Activated CD4-positive, alpha-beta T cell treated with anti-CD3 and anti-CD28 coated beads, Interleukin-2, amount 10 ng/mL, durations not matched to agents 24 days and 14 days (primary cell): ENCODE measurements around the gene HDAC10. TPM values are rescaled to one million over a fixed set of nuclear protein-coding genes. Genes with fewer than 3 reads are reported as not detected.
"Not testable (repeated sequence)": the region's sequence is repeated elsewhere in the genome, so short reads cannot be mapped to it uniquely, and the experiment has no call there.

ENCODE experiments used
- DNase-seq: peaks from one replicate; pipeline ENCODE4 v3.0.0; 2022
- H3K27ac Mint-ChIP-seq: one replicate; pipeline ENCODE4 v1.8.0; 2022; ENCODE audit warnings: mild to moderate bottlenecking, mixed read lengths
- H3K27me3 Mint-ChIP-seq: one replicate; pipeline ENCODE4 v1.8.0; 2022; ENCODE audit warnings: mixed read lengths
- H3K36me3 Mint-ChIP-seq: one replicate; pipeline ENCODE4 v1.8.0; 2022; ENCODE audit warnings: low read depth, mild to moderate bottlenecking, mixed read lengths
- H3K4me1 Mint-ChIP-seq: one replicate; pipeline ENCODE4 v1.8.0; 2021; ENCODE audit warnings: mixed read lengths
- H3K4me3 Mint-ChIP-seq: one replicate; pipeline ENCODE4 v1.8.0; 2022; ENCODE audit warnings: mild to moderate bottlenecking, moderate library complexity, mixed read lengths
- H3K9me3 Mint-ChIP-seq: one replicate; pipeline ENCODE4 v1.8.0; 2021; ENCODE audit warnings: mixed read lengths
- intact Hi-C: fragments of 100-400 bp; cut with micrococcal nuclease; formaldehyde crosslinking; loops from one replicate; pipeline ENCODE4 v1.15.1; 2023
- total RNA-seq: library from RNA; stranded (reverse); gene quantifications from 2 replicates; pipeline ENCODE4 v1.2.3, GENCODE V29; 2022

Gene HDAC10
- total RNA-seq, 1 donor from 2014 or later, result 64.6 TPM

GRCh38 chr22:50278956-50279619 lies 28.0 kb upstream of the HDAC10 start:
- peaks cover 2% of the 10 kb centered on the region for H3K4me1 Mint-ChIP-seq
- intact Hi-C loops, result no loop called here
- no peaks in the 10 kb centered on the region for H3K27me3 Mint-ChIP-seq
- H3K27ac Mint-ChIP-seq, result no peak overlapping the region
- no peaks in the 10 kb centered on the region for H3K9me3 Mint-ChIP-seq
- no peak overlapping the region for H3K4me3 Mint-ChIP-seq
- DNase-seq, result no peak
- H3K36me3 Mint-ChIP-seq, result no peaks in the 10 kb centered on the region

GRCh38 chr22:50278461-50278860 lies 27.4 kb upstream of the HDAC10 start:
- peaks cover 6% of the 10 kb centered on the region for H3K4me1 Mint-ChIP-seq
- H3K27me3 Mint-ChIP-seq, result peaks cover 2% of the 10 kb centered on the region
- H3K36me3 Mint-ChIP-seq, result no peaks in the 10 kb centered on the region
- H3K4me3 Mint-ChIP-seq, result no peak overlapping the region
- intact Hi-C loops, result no loop called here
- H3K9me3 Mint-ChIP-seq, result no peaks in the 10 kb centered on the region
- DNase-seq, result no peak
- no peak overlapping the region for H3K27ac Mint-ChIP-seq

- Mint-ChIP-seq H3K27ac (no peak overlapping the region), H3K4me3 (no peak overlapping the region), H3K4me1 (peaks cover 6% of the 10 kb centered on the region), H3K9me3 (no peaks in the 10 kb centered on the region), H3K36me3 (no peaks in the 10 kb centered on the region), H3K27me3 (peaks cover 4% of the 10 kb centered on the region)
- DNase-seq, result no peak
- intact Hi-C loops, result no loop called here
These were observed 26.7 kb upstream of the HDAC10 start for GRCh38 chr22:50277761-50278160.

GRCh38 chr22:50276143-50276542 lies 25.1 kb upstream of the HDAC10 start:
- Mint-ChIP-seq H3K4me1 (peaks cover 6% of the 10 kb centered on the region), H3K36me3 (no peaks in the 10 kb centered on the region), H3K27me3 (peaks cover 6% of the 10 kb centered on the region), H3K9me3 (no peaks in the 10 kb centered on the region), H3K4me3 (no peak overlapping the region), H3K27ac (no peak overlapping the region)
- intact Hi-C loops, result no loop called here
- peak; percentile 67 for DNase-seq

GRCh38 chr22:50275181-50276055 lies 24.4 kb upstream of the HDAC10 start:
- H3K27me3 Mint-ChIP-seq, result peaks cover 6% of the 10 kb centered on the region
- H3K36me3 Mint-ChIP-seq, result no peaks in the 10 kb centered on the region
- H3K9me3 Mint-ChIP-seq, result no peaks in the 10 kb centered on the region
- no peak overlapping the region for H3K4me3 Mint-ChIP-seq
- DNase-seq, result no peak
- H3K4me1 Mint-ChIP-seq, result peaks cover 8% of the 10 kb centered on the region
- H3K27ac Mint-ChIP-seq, result no peak overlapping the region
- intact Hi-C loops, result no loop called here

- Mint-ChIP-seq H3K36me3 (no peaks in the 10 kb centered on the region), H3K27ac (no peak overlapping the region), H3K27me3 (peaks cover 6% of the 10 kb centered on the region), H3K4me1 (peaks cover 8% of the 10 kb centered on the region), H3K4me3 (no peak overlapping the region), H3K9me3 (no peaks in the 10 kb centered on the region)
- intact Hi-C loops, result loop anchor here (5.0 kb wide), 1 partner anchor 33 kb away; the partner anchor contains the start of gene PLXNB2
- no peak for DNase-seq
These were observed 23.7 kb upstream of the HDAC10 start for GRCh38 chr22:50274771-50275170.

GRCh38 chr22:50274311-50274710 lies 23.2 kb upstream of the HDAC10 start:
- peaks cover 6% of the 10 kb centered on the region for H3K27me3 Mint-ChIP-seq
- no peak overlapping the region for H3K4me3 Mint-ChIP-seq
- H3K9me3 Mint-ChIP-seq, result no peaks in the 10 kb centered on the region
- peaks cover 9% of the 10 kb centered on the region for H3K4me1 Mint-ChIP-seq
- H3K27ac Mint-ChIP-seq, result no peak overlapping the region
- DNase-seq, result peak; percentile 84
- H3K36me3 Mint-ChIP-seq, result no peaks in the 10 kb centered on the region
- intact Hi-C loops, result loop anchor here (5.0 kb wide), 1 partner anchor 33 kb away; the partner anchor contains the start of gene PLXNB2

- H3K4me3 Mint-ChIP-seq, result peak overlapping the region; percentile 25
- H3K4me1 Mint-ChIP-seq, H3K27ac Mint-ChIP-seq, H3K9me3 Mint-ChIP-seq, H3K27me3 Mint-ChIP-seq, H3K36me3 Mint-ChIP-seq, DNase-seq: not testable (repeated sequence)
- intact Hi-C loops, result loop anchor here (5.0 kb wide), 1 partner anchor 34 kb away; the partner anchor contains the start of gene PLXNB2
These were observed 22.7 kb upstream of the HDAC10 start for GRCh38 chr22:50273781-50274180.

GRCh38 chr22:50273352-50273751 lies 22.3 kb upstream of the HDAC10 start:
- not testable (repeated sequence) for DNase-seq, H3K27me3 Mint-ChIP-seq, H3K4me3 Mint-ChIP-seq, H3K9me3 Mint-ChIP-seq, H3K36me3 Mint-ChIP-seq, H3K27ac Mint-ChIP-seq
- peaks cover 11% of the 10 kb centered on the region for H3K4me1 Mint-ChIP-seq
- intact Hi-C loops, result loop anchor here (5.0 kb wide), 1 partner anchor 34 kb away; the partner anchor contains the start of gene PLXNB2

- intact Hi-C loops, result loop anchor here (5.0 kb wide), 1 partner anchor 35 kb away; the partner anchor contains the start of gene PLXNB2
- Mint-ChIP-seq H3K27ac (no peak overlapping the region), H3K4me1 (peaks cover 13% of the 10 kb centered on the region), H3K4me3 (peak overlapping the region; percentile 32), H3K9me3 (no peaks in the 10 kb centered on the region), H3K27me3 (peaks cover 6% of the 10 kb centered on the region), H3K36me3 (no peaks in the 10 kb centered on the region)
- no peak for DNase-seq
These were observed 21.2 kb upstream of the HDAC10 start for GRCh38 chr22:50272044-50272802.

- Mint-ChIP-seq H3K36me3 (no peaks in the 10 kb centered on the region), H3K4me3 (no peak overlapping the region), H3K9me3 (no peaks in the 10 kb centered on the region), H3K27me3 (peaks cover 6% of the 10 kb centered on the region), H3K4me1 (peaks cover 13% of the 10 kb centered on the region), H3K27ac (no peak overlapping the region)
- peak; percentile 90 for DNase-seq
- intact Hi-C loops, result loop anchor here (2.0 to 5.0 kb wide), 4 partner anchors 21 to 71 kb away; partner anchors contain the start of genes DENND6B, HDAC10, PLXNB2 and PPP6R2
These were observed 20.5 kb upstream of the HDAC10 start for GRCh38 chr22:50271519-50271970.

GRCh38 chr22:50270666-50271394 lies 19.8 kb upstream of the HDAC10 start:
- H3K27me3 Mint-ChIP-seq, result peaks cover 6% of the 10 kb centered on the region
- peak; percentile 93 for DNase-seq
- peaks cover 13% of the 10 kb centered on the region for H3K4me1 Mint-ChIP-seq
- peak overlapping the region; percentile 34 for H3K27ac Mint-ChIP-seq
- intact Hi-C loops, result loop anchor here (2.0 to 5.0 kb wide), 4 partner anchors 20 to 72 kb away; partner anchors contain the start of genes DENND6B, HDAC10, PLXNB2 and PPP6R2
- no peaks in the 10 kb centered on the region for H3K36me3 Mint-ChIP-seq
- no peaks in the 10 kb centered on the region for H3K9me3 Mint-ChIP-seq
- peak overlapping the region; percentile 80 for H3K4me3 Mint-ChIP-seq
